HL-60 (cell line): ENCODE results near the gene SIL1.

Experiments
- CTCF ChIP-seq: IDR thresholded peaks from one replicate; pipeline ENCODE4 v1.5.1; 2011; ENCODE audit warnings: low read length, control low read depth, inconsistent platforms; ENCODE audit not compliant: insufficient read depth
- GABPA ChIP-seq: IDR thresholded peaks from 2 replicates; pipeline ENCODE4 v1.6.1; 2012; ENCODE audit warnings: low read depth
- POLR2AphosphoS5 ChIP-seq: IDR thresholded peaks from 2 replicates; pipeline ENCODE4 v1.6.1; 2012; ENCODE audit warnings: low read depth
- REST ChIP-seq: IDR thresholded peaks from 2 replicates; pipeline ENCODE4 v1.6.1; 2012; ENCODE audit warnings: low read depth; ENCODE audit not compliant: insufficient replicate concordance

- TF ChIP-seq CTCF (no peak), REST (no peak), GABPA (no peak), POLR2AphosphoS5 (no peak)
Measured at GRCh38 chr5:139100825-139101224, 97.3 kb downstream of the SIL1 start.
